M059J (cell line): ENCODE results near the gene CCDC60. TPM values are rescaled to one million over a fixed set of nuclear protein-coding genes. Genes with fewer than 3 reads are reported as not detected.

Source experiments
- DNase-seq: peaks from one replicate; pipeline ENCODE4 v3.0.0-alpha.2; 2012; ENCODE audit warnings: low read depth
- total RNA-seq: library from RNA; depleted of rRNA; stranded (reverse); fragments of >200 nt; shearing (Covaris generic); gene quantifications from 2 replicates; pipeline ENCODE4 v1.2.3, GENCODE V29; 2014

CCDC60 gene
- total RNA-seq, 1 experiment from 2014 or later, result not detected

- no peak for DNase-seq
Observed at GRCh38 chr12:119384340-119384739, 49.8 kb downstream of the CCDC60 start.

DNA sequence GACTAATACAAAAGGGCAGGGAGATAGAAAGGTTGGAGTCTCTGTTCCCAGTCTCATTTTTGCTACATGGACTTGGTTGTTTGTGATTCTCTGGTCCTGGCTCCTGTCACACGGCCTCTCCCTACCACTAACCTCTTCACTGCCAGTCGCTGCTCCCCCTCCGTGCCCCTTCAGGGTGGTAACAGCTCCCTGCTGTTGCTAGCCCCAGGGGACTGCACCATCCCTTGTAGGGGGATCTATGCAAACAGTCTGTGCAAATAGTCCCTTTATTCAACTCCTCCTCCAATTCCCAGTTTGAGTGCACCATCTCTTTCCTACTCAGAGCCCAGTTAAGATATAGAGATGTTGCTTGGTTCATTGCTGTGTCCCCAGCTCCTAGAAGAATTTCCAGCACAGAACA, 51.1 kb downstream of the CCDC60 start:
- DNase-seq, result no peak

DNA sequence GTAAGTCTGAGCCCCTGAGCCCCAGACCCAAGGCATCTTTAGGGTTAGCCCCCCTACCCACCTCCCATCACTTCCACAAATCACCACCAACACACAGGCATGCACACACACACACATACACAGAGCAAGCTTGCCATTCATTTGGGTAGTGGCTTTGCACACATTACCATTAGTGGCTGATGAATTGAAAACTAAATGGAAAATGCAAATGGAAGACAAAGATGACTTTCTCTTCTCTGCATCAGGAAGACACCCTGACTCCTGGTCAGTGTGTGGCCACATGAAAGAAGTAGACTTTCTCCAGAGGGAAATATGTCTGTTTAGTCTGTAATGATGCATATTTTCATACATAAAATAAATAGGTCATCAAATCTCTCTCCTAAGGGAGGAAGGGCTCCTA, 55.2 kb downstream of the CCDC60 start:
- DNase-seq, result no peak

GRCh38 chr12:119391673-119392072, 57.1 kb downstream of the CCDC60 start:
- DNase-seq, result no peak

- no peak for DNase-seq
Observed at GRCh38 chr12:119393677-119394076, 59.1 kb downstream of the CCDC60 start.

DNA sequence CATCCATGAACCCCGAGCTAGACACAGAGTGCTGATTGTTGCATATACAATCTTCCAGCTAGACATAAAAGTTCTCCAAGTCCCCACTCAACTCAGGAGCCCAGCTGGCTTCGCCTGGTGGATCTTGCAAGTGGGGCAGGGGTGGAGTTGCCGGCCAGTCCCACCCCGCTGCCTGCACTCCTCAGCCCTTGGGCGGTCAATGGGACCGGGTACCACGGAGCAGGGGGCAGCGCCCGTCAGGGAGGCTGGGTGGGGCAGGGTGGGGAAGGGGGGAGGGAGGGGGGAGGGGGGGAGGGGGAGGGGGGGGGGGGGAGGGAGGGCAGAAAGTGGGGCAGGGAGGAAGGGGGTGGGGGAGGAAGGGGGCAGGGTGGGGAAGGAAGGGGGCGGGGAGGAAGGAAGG, 63.0 kb downstream of the CCDC60 start:
- no peak for DNase-seq

DNA sequence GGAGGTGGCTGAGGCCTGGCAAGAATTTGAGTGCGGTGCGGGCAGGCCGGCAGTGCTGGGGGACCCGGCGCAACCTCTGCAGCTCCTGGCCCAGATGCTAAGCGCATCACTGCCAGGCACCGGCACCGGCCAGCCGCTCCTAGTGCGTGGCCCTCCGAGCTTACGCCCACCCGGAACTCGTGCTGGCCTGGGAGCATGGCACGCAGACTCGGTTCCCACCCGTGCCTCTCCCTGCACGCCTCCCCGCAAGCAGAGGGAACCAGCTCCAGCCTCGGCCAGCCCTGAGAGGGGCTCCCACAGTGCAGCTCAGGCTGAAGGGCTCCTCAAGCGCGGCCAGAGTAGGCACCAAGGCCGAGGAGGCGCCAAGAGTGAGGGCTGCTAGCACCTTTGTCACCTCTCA, 63.7 kb downstream of the CCDC60 start:
- DNase-seq, result no peak

- DNase-seq, result no peak
Observed at GRCh38 chr12:119399301-119399700, 64.8 kb downstream of the CCDC60 start.

GRCh38 chr12:119406308-119406707, 71.8 kb downstream of the CCDC60 start:
- no peak for DNase-seq

- no peak for DNase-seq
Observed at GRCh38 chr12:119406811-119407210, 72.3 kb downstream of the CCDC60 start.

- DNase-seq, result no peak
Observed at GRCh38 chr12:119409043-119409442, 74.5 kb downstream of the CCDC60 start.

DNA sequence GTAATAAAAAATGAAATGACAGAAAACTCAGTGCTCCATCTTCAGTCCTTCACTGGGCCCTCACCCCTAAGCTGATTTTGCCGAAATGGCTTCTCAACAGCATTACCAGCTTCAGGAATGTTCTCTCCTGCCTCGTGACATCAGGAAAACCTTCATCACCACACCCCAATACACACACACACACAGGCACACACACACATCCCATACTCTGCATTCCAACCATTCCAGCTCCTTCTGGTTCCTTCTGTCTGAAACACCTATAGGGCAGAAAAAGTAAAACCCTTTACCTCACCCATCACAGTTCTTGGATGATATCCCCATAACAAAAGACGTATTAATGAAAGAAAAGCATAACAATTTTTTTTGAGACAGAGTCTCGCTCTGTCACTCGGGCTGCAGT, 75.9 kb downstream of the CCDC60 start:
- DNase-seq, result no peak

GRCh38 chr12:119412306-119412705, 77.8 kb downstream of the CCDC60 start:
- DNase-seq, result no peak

DNA sequence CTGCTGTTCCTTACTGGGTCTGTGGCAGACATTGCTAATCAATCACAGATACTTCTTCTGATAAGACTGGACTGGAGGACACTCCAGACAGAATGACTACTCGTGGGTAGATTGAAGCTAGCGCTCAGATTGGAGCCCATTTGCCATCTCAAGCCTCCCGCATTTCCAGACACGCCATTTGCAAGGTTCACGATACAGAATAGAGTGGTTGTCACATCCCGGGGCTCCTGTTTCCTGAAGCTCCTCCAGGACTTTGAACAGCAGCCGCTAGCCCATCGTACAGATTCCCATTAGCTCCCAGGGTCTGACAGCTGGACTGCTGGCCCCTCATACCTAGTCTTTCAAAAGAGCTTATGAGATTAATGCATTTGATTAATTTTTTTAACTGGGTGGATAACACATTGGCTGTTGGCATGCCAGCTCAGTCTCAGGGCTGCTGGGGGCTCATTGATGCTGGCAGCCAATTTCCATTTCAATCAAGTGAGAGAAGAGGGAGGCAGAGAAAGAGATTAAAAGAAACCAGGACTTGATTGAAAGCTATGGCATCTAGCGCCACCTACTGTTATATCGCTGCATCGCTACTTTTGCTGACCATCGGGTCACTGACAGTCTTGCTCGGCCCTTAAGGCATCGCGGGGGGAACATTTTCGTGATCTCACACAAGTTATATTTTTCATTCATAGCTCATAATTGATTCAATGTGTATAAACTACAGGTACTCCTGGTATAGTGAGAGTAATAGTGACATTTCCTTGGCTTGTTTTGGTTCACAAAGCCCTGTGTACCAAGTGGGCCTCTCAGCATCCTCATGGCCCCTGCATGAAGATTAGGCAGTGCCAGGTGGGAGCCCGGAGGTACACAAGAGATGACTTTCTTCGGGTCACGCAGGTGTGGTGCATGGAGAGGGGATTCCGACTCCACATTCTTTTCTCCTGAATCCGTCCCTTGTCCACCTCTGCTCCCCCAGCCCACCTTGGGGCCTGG, 78.6 kb downstream of the CCDC60 start:
- DNase-seq, result peak; percentile 45

DNA sequence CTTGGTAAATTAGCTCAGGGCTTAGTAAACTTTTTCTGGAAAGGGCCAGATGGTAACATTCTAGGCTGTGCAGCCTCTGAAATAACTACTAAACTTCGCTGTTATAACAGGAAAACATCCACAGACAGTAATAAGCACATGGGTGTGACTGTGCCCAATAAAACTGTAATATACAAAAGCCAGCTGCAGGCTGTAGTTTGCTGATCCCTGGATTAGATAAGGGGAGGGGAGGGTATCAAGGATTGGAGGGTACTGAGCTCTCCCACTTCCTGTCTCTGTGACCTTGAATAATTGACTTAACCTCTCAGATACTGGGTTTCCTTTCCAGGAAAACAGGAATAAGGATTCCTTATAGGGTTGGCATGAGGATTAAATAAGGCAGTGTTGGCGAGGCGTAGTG, 81.2 kb downstream of the CCDC60 start:
- no peak for DNase-seq

DNA sequence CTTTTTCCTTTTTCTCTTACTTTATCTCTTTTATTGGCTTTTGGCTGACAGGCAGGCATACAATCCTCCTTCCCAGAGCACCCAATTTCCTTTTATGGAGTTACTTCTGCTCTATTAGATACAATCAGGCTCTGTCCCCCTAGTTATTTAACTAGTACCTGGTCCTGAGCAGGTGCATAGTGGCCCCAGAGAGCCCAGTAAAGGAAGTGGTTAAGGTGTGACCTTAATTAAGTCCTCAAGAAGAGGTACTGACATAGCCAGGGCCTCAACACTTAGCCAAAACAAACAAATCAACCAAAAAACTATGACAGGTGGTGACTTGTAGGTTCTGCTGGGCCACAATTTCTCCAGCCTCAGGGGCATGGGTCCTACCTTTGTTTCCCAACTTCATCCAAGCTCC, 82.9 kb downstream of the CCDC60 start:
- no peak for DNase-seq

GRCh38 chr12:119419381-119419780, 84.9 kb downstream of the CCDC60 start:
- no peak for DNase-seq

GRCh38 chr12:119423285-119423684, 88.8 kb downstream of the CCDC60 start:
- DNase-seq, result no peak

DNA sequence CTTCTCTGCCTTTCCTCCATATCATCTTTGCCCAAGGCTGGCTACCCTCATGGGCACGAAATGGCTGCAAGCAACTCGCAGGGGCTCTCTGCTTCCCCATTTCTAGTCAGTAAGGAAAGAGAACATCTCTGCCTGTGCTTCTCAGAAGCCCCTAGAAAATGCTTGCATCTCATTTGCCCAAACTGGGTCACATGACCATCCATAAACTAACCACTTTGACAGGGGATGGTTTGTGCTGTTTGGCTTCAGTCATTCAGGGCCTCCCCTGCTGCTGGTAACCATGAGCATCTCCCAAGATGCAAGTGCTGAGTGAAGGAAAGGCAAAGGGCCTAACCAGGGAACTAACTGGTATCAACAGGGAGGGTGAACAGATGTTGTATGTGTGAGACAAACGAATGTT, 91.1 kb downstream of the CCDC60 start:
- no peak for DNase-seq

DNA sequence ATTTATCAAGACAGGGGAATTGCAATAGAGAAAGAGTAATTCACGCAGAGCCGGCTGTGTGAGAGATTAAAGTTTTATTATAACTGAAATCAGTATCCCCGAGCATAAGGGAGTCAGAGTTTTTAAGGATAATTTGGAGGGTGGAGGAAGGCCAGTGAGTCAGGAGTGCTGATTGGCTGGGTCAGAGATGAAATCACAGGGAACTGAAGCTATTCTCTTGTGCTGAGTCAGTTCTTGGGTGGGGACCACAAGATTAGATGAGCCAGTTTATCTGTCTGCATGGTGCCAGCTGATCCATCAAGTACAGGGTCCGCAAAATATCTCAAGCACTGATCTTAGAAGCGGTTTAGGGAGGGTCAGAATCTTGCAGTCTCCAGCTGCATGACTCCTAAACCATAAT, 96.6 kb downstream of the CCDC60 start:
- DNase-seq, result no peak

GRCh38 chr12:119432949-119433348, 98.4 kb downstream of the CCDC60 start:
- DNase-seq, result no peak

GRCh38 chr12:119440803-119441360, 106.4 kb downstream of the CCDC60 start:
- no peak for DNase-seq

DNA sequence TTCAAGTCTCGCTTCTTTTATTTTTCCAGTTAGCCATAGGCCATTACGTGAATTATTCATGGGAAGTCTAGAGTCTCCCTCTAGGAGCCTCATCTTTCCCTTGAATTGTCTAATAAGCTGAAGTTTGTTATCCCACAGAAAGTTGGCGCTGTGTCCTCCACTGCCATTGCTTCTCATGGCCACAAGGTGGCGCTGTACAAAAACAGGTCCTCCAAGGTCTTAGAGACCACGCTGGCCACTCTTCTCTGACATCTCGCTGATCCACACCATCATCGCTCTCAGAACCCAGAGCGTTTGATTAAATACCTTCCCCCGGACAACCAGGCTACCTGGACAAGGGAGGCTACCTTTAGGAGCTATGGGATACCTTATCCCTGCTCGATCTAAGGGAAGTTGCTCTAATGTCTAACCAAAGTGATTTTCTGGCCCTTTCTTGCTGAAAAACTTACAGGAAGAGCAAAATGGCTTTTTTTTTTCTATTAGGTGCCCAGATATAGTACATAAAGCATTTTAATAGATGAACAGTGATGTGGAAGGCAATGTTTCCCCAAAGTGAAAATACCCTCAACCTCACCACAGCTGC, 110.0 kb downstream of the CCDC60 start:
- peak; percentile 61 for DNase-seq
